HG03558 (cell line): ENCODE data around the gene XRCC1.
"Not testable (repeated sequence)": the region's sequence is repeated elsewhere in the genome, so short reads cannot be mapped to it uniquely, and the experiment has no call there.

ENCODE experiments used
- ATAC-seq: cut with Tn5 transposase; IDR thresholded peaks from one replicate; pipeline ENCODE4 v1.9.1; 2021; ENCODE audit warnings: moderate number of reproducible peaks; ENCODE audit not compliant: unreplicated experiment; ENCODE audit errors: extremely low read depth

XRCC1 gene

DNA sequence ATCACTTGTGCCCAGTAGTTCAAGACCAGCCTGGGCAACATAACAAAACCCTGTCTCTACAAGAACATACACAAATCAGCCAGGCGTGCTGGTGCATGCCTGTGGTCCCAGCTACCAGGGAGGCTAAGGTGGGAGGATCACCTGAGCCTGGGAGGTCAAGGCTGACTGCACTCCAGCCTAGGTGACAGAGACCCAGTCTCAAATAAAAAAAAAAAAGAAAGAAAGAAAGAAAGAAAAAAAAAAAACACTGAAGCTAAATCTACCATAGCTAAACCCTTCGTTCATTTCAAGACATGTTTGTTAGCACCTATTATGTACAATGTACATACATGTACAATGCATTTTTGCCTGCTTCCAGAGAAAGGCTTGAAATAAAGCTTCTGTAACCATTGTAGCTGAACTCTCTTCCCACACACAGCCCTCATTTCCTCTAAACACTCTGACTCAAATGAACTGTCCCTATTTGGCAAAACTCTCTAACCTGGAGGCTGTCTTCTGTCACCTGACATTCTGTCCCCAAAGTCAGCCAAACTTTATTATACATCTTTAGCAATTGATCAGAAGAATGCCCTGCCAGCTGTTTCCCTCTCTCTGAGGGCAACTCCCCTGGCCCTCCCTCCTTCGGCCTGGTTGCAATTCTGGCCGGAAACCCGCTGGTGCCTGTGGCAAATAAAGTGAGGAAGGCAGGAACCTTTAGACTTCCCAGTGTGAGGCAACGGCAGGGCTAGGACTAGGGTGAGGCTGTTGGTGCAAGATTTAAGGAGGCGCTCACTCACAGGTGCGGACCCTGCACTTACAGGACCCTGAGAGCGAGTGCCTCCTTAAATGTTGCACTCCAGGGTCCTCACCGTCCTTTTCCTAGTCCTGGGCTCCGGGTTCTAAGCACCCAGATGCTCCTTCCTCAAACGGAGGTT, 50.1 kb downstream of the XRCC1 start:
- ATAC-seq = no peak

GRCh38 chr19:43523696-43524095, 51.6 kb downstream of the XRCC1 start:
- not testable (repeated sequence) for ATAC-seq

GRCh38 chr19:43522929-43523328, 52.4 kb downstream of the XRCC1 start:
- ATAC-seq = no peak

- no peak for ATAC-seq
Measured at GRCh38 chr19:43519436-43520088, 55.8 kb downstream of the XRCC1 start.

DNA sequence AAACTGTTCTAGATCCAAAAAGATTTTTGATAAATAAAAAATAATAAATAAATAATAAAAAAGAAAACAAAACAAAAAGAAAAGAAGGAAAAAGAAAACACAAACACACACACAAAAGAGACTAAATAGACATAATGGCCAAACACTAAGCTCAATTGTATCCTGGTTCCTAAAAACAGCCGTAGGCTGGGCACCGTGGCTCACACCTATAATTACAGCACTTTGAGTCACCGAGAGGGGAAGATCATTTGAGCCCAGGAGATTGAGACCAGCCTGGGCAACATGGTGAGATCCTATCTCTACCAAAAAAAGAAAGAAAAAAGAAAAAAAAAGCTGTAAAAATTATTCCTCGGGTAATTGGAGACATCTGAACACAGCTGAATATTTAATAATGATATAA, 57.3 kb downstream of the XRCC1 start:
- no peak for ATAC-seq

DNA sequence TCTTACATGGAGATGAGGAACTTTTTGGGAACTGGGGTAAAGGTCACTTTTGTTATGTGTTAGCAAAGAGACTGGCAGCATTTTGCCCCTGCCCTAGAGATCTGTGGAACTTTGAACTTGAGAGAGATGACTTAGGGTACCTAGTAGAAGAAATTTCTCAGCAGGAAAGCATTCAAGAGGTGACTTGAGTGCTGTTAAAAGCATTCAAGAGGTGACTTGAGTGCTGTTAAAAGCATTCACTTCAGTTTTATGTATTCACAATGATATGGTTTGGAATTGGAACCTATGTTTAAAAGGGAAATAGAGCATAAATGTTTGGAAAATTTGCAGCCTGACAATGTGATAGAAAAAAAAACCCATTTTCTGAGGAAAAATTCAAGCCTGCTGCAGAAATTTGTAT, 62.9 kb downstream of the XRCC1 start:
- ATAC-seq = not testable (repeated sequence)

GRCh38 chr19:43511324-43511723, 64.0 kb downstream of the XRCC1 start:
- no peak for ATAC-seq

DNA sequence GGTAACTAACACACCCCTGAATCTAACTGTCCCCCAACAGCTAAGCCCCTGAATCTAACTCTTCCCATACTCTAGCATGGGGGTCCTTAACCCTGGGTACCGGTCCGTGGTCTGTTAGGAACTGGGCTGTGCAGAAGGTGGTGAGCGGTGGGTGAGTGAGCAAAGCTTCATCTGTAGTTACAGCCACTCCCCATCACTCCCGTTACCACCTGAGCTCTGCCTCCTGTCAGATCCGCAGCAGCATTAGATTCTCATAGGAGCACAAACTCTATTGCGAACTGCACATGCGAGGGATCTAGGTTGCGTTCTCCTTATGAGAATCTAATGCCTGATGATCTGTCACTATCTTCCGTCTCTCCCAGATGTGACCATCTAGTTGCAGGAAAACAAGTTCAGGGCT, 64.6 kb downstream of the XRCC1 start:
- no peak for ATAC-seq

- ATAC-seq = no peak
Measured at GRCh38 chr19:43507880-43508279, 67.4 kb downstream of the XRCC1 start.

- ATAC-seq = no peak
Measured at GRCh38 chr19:43506629-43507028, 68.7 kb downstream of the XRCC1 start.

DNA sequence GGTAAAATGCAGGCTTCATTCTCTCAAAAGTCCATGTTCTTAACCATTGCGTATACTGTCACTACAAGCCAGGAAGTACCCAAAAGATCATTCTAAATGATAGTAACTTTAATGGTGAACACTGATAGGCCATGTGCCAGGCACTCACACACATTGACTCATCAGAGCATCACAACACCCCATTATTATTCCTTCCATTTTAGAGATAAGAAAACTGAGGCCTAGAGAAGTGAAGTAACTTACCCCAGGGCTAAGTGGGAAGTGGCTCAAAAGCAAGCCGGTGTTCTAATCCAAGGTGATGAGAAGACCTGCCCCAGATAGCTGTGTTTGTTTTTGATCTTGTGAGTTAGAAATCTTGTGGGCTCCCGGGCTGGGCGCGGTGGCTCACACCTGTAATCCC, 69.4 kb downstream of the XRCC1 start:
- no peak for ATAC-seq

DNA sequence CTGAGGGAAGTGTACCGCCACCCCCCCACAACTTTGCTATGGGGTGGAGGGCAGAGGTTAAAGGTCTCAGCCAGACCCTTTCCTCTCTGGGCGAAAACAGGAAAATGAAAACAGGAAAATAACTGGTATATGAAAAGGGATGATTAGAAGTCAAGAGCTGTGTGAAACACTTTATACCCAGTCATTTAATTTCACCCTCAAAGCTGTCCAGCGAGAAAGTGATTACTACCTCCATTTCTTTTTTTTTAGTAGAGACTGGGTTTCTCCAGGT, 70.2 kb downstream of the XRCC1 start:
- no peak for ATAC-seq

DNA sequence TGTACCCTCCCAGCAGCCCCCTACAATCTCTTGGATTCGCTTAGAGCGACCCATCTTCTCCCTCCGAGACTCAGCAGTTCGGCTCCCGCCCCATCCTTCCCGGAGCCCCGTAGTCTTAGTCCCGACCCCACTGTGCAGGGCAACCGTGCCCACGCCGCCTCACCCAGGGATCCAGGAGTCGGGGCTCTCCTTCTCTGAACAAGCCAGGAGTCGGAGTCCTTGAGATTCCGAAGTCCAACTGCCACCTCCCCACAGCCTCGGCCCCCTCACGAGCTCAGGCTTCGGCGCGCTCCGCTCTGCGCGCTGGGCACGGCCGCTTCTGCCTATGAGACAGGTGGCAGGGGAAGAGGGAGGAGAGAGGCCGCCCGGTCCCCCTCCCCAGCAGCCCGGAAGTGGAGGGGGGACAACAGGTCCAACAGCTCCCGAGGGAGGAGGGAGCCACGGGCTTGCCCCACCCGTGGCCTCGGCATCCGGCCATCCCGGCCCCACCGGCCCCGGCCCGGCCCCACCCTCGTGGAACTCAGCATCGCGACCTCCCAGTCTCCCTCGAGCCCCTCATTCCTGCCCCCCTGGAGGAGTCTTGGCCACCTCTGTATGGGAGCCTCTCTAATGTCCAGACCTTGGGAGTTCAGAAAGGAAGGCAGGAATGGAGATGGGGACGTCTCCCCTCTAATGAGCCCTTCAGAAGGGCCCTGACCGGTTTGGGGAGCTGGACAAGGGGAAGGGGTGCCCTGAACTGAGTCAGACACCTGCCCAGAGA, 70.7 kb downstream of the XRCC1 start, which contains the start of gene PHLDB3:
Gene PHLDB3, minus strand, starts transcription at position 321 of the 760 bp plus-strand sequence. CDS start 628 bp downstream, outside the sequence.
- peak; percentile 7 for ATAC-seq

GRCh38 chr19:43503501-43504425, 71.6 kb downstream of the XRCC1 start:
- peak; percentile 47 for ATAC-seq

DNA sequence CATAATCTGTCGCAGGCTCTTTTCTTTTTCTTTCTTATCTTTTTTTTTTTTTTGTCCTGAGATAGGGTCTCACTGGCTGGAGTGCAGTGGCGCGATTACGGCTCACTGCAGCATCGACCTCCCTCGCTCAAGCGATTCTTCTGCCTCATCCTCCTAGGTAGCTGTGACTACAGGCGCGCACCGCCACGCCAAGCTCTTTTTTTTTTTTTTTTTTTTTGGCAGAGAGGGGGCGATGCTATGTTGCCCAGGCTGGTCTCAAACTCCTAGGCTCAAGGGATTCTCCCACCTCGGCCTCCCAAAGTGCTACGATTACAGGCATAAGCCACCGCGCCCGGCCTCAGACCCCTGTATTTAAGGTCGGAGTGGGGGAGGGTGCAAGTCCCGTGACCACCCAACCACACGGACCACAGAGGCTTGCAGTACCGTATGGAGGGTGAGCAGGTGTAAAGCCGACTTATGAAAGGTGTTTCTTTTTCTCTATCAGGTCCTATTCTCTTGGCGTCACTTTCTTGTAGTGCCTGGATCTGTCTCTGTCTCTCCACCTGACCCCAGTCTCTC, 72.8 kb downstream of the XRCC1 start:
- no peak for ATAC-seq

- ATAC-seq = no peak
Measured at GRCh38 chr19:43501661-43502418, 73.5 kb downstream of the XRCC1 start.

- ATAC-seq = no peak
Measured at GRCh38 chr19:43499042-43499441, 76.3 kb downstream of the XRCC1 start.

DNA sequence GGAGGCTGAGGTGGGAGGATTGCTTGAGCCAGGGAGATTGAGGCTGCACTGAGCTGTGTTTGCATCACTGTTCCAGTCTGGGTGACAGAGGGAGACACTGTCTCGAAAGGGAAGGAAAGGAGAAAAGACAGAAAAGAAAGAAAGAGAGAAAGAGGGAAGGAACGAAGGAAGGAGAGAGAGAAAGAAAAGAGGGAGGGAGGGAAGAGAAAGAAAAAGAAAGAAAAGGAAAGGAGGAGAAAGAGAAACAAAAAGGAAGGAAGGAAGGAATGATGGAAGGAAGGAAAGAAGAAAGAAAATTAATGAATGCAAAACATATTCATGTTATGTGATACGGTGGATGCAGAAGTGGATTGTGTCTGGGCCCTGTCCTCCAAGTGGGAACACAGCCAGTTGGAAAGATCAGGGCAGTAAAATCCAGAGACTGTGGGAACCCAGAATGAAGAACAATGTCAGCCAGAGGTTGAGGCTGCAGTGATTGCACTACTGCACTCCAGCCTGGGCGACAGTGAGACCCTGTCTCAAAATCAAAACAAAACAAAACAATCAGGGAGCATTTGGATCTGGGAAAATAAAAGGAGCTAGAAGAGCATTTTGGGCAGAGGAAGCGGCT, 77.0 kb downstream of the XRCC1 start:
- ATAC-seq = no peak

GRCh38 chr19:43496960-43497359, 78.4 kb downstream of the XRCC1 start:
- no peak for ATAC-seq
